HG03520 (cell line): Measurements from ENCODE around the gene MICU2.

Experiments used
- ATAC-seq: cut with Tn5 transposase; IDR thresholded peaks from one replicate; pipeline ENCODE4 v1.9.1; 2021; ENCODE audit warnings: mild to moderate bottlenecking, moderate library complexity; ENCODE audit not compliant: unreplicated experiment

The MICU2 gene

DNA sequence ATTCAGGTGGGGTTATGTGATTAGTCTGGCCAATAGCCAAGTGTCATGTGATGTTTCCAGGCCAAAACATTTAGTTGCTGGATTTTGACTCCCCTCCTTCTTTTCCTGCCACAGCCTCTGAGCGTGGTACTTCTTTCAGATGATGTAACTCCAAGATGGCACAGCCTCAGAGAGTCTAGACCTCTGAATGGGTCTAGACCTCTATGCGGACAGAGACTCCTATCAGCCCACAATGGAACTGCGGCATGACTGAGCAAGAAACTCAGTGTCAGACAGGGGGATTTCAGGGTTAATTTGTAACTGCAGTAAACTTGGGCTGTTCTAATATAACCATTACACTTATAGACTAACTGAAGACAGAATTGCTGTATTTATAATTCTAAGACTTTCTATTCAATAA is 102.3 kb downstream of the MICU2 start:
- ATAC-seq: no peak

DNA sequence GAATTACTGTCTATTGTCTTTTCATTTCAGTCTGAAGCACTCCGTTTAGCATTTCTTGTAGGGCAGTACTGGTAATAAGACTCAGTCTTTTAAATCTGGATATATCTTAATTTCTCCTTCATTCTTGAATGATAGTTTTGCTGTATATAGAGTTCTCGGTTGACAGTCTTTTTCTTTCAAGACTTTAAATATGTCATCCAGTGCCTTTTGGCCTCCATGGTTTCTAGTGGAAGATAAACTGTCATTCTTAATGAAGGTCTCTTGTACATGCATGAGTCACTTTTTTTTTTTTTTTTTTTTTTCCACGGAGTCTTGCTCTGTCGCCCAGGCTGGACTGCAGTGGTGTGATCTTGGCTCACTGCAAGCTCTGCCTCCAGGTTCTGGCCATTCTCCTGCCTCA is 117.6 kb downstream of the MICU2 start:
- no peak for ATAC-seq

DNA sequence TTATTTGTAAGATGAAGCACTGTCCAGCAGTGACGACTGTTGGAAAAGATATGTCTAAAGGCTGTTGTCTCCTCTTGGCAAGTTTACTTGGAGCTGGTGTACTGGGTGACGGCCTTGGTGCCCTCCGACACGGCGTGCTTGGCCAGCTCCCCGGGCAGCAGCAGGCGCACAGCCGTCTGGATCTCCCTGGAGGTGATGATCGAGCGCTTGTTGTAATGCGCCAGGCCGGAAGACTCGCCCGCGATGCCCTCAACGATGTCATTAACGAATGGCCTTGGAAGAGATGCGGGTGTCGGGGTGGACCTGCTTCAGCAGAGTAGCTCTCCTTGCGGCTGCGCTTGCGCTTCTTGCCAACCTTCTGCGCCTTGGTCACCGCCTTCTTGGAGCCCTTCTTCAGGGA is 120.2 kb downstream of the MICU2 start:
- ATAC-seq: no peak

DNA sequence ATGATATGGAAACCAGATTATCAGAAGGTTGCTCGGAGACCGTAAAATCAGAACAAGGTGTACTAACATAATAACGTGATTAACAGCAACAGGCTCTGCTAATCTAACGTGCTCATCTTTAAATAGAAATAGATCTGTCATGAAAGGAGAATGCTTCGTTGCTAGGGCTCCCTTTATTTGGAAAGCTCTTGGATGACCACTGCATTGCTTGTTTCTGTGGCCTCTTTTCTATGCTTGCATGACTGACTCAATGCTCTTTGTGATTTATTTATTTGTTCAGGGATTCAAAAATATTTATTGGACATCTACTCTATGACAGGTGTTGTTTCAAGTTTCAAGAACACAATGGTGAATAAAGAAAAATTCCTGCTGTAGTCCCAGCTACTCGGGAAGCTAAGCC is 122.6 kb downstream of the MICU2 start:
- no peak for ATAC-seq

DNA sequence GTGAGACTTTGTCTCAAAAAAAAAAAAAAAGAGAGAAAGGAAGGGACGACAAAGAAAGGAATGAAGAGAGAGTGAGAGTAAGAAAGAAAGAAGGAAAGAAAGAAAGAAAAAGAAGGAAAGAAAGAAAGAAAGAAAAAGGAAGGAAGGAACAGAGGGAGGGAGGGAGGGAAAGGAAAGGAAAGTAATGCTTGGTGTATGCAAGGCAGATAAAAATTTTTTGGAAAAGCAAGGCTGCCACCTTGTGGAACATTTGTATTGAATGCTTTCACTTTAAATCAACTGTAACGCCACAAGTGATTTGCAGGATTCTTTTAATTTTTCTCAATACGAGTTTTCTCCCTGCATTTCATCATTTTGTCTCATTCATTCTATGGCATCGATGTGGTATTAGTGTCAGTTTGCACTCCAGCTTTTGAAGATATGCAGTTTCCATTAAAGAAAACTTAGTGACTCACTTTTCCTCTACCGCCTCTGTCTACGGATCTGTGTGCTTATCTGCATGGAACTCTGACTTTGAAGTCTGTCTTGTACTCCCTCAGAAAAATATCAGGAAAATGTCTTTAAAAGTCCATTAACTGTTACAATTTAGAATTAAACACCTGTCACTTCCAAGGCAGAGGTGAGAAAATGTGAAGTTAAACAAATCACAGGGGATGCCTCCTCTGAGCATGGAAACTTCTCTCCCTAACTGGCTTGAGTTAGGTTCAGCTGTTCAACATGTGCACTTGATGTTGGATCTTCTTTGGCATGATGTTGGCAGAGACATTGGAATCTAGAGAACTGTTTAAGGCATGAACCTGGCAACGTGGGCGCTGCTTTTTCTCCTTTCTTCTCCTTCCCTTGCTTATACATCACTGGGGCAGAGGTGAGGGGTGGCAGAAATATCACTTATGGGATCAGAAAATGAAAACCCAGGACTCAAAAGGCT is 124.8 kb downstream of the MICU2 start:
- no peak for ATAC-seq

DNA sequence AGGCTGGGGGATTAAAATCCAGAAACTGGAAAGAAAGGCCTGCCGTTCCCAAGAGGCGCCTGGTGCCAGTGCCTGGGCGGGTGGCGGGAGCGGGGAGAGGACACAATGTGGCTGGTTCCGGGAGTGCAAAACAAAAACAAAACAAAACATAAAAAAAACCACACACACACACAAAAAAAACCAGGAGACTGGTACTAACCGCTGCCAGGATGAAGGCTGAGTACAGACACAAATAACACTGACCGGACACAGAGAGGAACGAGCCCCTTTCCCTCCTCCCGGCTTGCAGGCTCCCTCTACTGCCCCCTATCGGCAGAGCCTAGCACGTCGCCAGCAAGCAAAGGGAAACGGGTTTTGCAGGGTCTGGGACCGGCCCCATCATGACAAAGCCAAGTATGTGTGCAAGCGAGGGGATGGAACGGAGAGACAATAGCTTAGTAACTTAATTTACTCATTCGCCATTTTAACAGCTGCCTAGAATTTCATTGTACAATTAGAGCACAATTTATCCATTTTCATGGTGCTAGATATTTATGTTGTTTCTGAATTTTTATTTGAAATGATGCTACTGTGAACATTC is 127.0 kb downstream of the MICU2 start:
- no peak for ATAC-seq

DNA sequence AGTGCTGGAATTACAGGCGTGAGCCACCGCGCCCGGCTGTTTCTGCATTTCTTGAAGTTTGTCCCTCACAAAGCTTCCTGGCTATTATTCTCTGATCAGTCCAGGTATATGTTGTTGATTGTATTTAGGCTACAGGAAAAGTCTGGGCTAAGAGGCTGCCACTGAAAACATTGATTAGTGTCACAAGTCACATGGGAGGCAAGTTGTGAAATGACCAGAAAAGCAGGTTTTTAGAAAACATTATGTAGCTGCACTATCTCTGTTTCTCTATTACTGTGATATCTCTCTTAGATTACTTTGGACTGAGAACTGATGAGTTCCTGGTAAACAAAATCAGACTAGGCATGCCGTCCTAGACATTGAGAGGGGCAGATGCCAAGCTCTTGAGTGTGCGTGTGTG is 128.9 kb downstream of the MICU2 start:
- ATAC-seq: no peak

DNA sequence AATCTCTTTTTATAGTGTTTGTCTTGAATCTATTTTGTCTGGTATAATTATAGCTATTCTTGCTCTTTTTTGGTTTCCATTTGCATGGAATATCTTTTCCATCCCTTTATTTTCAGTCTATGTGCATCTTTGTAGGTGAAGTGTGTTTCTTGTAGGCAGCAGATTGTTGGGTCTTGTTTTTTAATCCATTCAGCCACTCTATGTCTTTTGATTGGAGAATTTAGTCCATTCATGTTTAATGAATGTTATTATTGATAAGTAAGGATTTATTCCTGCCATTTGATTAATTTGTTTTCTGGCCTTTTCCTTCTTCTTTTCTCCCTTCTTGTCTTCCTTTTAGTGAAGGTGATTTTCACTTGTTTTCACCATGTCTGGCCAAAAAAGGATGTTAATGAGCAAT is 133.2 kb downstream of the MICU2 start:
- ATAC-seq: no peak

DNA sequence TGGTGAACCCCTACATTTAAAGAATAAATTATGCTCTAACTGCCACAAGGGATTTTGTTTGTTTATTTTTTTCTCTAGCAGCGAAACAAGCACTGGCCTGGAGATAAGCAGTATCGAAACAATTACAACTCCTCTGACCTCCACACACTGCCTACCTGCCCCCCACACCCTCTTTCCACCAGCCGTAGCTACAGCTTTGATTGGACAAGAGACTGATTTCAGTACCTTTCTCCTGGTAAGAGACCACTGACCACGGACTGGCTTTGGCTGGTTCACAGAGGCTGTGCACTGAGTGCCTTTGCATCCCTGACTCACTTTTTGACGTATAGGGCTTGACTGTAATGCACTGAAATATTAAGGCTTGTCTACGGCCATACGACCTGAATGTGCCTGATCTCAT is 137.4 kb downstream of the MICU2 start:
- ATAC-seq: no peak

DNA sequence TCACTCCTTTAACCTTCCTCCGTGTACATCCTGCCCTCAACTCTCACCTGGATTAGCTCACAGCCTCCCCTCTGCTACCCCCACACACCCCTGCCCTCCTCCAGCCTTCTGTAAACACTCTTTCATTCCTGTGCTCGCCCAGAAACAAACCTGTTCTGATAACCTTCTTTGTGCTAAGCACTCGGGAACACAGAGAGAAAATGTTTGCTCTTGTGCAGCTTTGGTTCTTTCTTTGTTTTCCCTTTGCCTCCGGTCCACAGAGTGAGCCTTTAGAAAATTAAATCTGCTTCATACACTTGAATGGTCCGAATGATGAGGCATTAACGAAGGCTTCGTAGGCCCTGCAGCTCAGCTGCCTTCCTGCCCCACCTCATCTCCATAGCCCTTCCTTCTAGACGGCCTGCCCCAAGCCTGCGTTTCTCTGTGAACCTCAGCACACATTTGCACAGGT is 138.2 kb downstream of the MICU2 start:
- no peak for ATAC-seq

DNA sequence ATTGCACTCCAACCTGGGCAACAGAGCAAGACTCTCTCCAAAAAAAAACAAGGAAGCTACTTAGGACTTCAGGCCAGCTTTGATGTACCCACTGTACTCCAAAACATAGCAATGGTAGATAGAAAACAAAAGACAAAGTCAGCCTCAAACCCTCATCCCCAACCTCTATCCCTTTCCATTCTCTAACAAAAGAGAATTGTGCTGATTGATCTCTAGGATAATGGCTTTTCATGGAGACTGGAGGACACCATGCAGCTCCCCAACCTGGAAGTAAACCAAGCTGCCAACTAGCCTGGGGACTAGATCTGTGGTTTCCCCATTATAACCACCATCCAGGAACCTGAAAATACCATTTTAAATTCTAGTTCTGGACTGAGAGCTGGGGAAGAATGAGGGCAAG is 140.5 kb downstream of the MICU2 start:
- no peak for ATAC-seq

DNA sequence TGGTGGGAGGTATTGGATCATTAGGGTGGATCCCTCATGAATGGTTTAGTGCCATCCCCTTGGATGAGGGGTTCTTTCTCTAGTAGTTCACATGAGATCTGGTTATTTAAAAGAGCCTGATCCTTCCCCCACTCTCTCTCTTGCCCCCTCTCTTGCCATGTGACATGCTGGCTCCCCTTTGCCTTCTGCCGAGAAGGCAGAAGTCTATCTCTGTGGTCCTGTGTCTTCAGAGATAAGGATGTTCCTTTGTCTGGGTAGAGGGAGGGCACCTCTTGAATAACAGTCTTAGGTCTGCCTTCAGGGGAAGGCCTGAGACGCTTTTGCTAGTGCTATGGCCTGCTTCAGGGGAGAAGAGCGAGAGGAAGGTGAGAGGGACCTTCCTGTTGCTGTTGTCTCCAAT is 142.8 kb downstream of the MICU2 start:
- ATAC-seq: no peak

DNA sequence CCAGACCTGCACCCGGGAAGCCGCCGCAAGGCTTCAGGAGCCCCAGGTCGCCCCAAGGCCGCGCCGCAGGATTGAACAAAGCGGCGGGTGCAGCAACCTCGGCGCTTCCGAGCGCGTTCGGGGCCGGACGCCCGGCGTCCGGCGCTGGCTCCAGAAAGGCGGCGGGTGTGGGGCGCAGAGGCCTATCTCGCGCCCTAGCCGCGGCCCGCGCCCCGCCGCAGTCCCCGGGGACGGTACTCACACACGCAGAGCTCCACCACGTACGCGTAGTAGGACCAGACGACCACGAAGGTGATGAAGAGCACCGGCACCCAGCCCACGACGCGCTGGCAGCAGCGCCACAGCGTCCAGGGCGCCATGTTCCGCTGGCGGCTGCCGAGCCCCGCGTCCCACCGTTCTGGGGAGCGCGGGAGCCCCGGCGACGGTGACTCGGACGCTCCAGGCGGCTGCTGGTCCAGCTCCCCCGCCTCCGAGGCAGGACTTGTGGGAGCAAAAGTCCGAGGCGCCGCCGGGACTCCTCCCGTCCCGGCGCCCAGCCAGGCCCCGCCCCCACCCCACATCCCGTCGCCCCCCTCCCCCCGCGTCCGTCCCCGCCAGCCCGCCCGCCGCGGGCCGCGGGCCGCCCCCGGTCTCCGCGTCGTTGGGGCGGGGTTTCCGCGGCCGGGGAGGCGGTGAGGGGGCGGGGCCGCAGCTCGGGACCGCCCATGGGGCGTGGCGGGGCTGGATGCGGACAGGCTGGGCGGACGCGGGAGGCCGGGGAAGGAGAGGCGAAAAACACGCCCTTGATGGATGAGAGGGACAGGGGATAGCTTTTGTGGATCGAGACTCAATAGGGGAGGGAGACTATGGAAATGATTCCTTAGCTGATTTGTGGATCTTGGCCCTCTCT is 144.9 kb downstream of the MICU2 start, which contains the start of gene ZDHHC20:
Gene ZDHHC20, minus strand, starts transcription at position 491 of the 889 bp plus-strand sequence. Its CDS starts 132 bp downstream, at position 359.
- peak; percentile 78 for ATAC-seq

DNA sequence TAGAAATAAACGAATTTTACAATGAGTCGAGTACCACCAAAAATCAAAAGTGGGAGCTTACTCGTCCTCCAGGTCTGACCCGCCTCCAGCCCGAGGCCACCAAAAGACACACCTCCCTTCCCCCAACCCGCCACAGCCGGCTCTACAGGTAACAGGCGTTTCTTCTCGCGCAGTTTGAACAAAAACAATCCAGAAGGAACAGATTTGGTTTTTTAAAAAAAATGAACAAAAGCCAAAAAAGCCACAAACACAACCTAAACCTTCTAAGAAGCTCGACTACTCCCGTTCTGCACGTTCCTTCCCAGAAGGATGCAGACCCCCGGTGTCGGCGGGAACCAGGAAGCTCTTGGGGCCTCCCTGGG is 145.5 kb downstream of the MICU2 start:
- ATAC-seq: peak; percentile 34

DNA sequence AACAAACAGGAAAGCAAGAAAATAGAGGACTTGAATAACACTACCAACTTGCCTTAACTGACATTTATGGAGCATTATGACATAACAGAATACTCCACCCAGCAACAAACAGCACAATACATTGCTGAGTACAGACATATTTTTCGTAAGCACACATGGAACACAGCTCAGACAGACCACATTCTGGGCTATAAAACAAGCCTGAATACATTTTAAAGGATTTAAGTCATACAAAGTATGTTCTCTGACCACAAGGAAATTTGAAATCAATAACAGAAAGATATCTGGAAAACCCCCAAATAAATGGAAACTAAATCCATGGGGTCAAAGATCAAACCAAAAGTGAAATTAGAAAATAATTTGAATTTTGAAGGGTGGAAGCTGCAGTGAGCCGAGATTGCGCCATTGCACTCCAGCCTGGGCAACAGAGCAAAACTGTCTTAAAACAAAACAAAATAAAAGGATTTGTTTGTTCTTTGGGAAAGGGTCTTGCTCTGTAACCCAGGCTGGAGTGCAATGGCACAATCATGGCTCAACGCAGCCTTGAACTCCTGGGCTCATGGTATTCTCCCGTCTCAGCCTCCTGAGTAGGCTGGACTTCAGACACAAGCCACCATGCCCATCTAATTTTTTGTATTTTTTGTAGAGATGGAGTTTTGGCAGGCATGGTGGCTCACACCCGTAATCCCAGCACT is 150.4 kb downstream of the MICU2 start:
- ATAC-seq: no peak

DNA sequence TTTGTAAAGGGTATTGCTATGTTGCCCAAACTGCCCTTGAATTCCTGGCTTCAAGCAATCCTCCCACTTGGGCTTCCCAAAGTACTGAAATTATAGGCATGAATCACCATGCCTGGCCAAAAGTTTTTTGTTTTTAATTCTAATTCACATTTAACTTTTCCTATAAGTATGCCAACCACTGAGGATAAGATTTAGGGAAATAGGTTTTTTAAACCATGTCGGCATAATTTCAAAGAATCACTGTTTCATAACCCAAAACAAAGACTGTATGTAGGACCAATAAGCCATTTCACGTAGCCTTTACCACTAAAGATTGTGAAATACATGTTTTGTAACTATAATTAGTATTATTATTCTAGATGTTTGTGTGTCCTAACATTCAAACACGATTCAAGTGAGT is 153.0 kb downstream of the MICU2 start:
- no peak for ATAC-seq

DNA sequence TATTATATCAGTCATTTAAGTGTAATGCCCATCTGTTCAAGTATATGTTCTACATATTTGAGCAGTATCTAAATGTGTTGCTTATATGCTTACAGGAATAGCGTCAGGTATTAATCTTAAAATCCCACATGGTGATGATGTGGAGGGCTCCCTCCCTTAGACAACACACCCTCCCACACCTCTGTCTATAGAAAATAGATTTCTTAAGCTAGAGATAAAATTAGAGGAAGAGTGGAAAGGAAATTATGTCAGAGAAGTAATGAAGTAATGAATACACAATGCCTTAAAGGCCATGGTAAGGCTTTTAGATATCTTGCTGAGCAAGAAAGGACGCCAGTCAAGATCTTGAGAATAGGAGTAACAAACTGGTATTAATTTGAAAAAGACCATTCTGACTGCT is 157.3 kb downstream of the MICU2 start:
- no peak for ATAC-seq

DNA sequence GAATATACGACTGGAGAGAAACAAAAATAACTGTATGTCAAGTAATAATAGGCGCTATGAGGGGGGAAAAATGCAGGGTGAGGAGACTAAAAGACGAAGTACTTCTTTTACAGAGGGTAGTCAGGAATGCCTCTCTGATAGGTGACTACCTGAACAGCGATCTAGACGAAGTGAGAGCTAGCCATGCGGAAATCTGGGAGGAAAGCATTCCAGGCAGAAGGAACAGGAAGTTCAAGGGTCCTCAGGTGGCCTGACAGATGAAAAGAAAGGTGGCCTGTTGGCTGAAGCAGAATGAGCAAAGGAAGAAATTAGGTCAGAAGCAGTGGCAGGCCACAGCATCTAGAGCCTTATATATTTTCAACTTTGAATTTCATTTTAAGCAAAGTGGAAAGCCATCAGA is 158.2 kb downstream of the MICU2 start:
- no peak for ATAC-seq

DNA sequence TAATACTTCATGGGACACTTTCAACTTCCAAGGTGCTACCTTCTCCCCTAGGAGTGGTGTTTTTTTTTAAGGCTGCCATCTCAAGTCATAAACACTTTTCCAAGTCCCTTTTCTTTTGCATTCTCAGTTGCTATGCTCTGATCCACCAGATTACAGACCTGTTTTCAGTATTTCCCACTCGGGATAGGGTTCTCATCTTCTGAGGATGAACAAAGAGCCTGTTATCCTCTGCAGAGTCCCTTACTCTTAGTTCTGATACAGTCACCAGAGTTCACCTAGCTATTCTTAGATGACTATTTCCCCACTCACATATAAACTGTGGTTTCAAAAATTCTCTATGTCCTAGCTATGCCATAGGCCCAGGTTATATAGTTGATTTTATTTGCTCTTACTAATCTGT is 160.8 kb downstream of the MICU2 start:
- ATAC-seq: no peak
